Ascending aorta (tissue), 2 donors: ENCODE results near the gene REG4. TPM values are rescaled to one million over a fixed set of nuclear protein-coding genes. Genes with fewer than 3 reads are reported as not detected.

ENCODE experiments used
- DNase-seq, 2 donors: peaks; one replicate each; pipeline ENCODE4 v3.0.0-alpha.2; 2019; ENCODE audit warnings: low spot score in 2 of 2
- H3K27ac ChIP-seq, 2 donors: fragments of 200-600 bp; sonication (generic); one replicate each; pipeline ENCODE4 v1.5.1; 2016 to 2017; ENCODE audit warnings: mild to moderate bottlenecking in 1 of 2
- H3K27me3 ChIP-seq: fragments of 200-600 bp; sonication (generic); one replicate; pipeline ENCODE4 v1.5.1; 2017
- H3K36me3 ChIP-seq, 2 donors: fragments of 200-600 bp; sonication (generic); one replicate each; pipeline ENCODE4 v1.5.1; 2016
- H3K4me1 ChIP-seq, 2 donors: fragments of 200-600 bp; sonication (generic); one replicate each; pipeline ENCODE4 v1.5.1; 2016 to 2017; ENCODE audit warnings: mild to moderate bottlenecking in 1 of 2
- H3K4me3 ChIP-seq, 2 donors: fragments of 200-600 bp; sonication (generic); one replicate each; pipeline ENCODE4 v1.5.1; 2016 to 2017; ENCODE audit warnings: mild to moderate bottlenecking in 1 of 2
- H3K9me3 ChIP-seq, 2 donors: fragments of 200-600 bp; sonication (generic); one replicate each; pipeline ENCODE4 v1.5.1; 2016
- CTCF ChIP-seq, 3 experiments: fragments of 200-600 bp in 2 of 3; fragments of 450-650 bp in 1 of 3; sonication (generic) in 2 of 3; IDR thresholded peaks; one replicate each; pipeline ENCODE4 v1.5.1; 2016 to 2019; ENCODE audit warnings: antibody characterized with exemption in 3 of 3, mild to moderate bottlenecking in 1 of 3, moderate library complexity in 1 of 3
- intact Hi-C: fragments of 100-400 bp; cut with DNase I; formaldehyde crosslinking; loops from one replicate; pipeline ENCODE4 v1.15.1; 2023
- total RNA-seq: library from RNA; depleted of rRNA; stranded (reverse); fragments of >200 nt; gene quantifications from one replicate; pipeline ENCODE4 v1.1.0, GENCODE V29; 2016

REG4 gene
- total RNA-seq, 1 donor from 2014 or later, result not detected

DNA sequence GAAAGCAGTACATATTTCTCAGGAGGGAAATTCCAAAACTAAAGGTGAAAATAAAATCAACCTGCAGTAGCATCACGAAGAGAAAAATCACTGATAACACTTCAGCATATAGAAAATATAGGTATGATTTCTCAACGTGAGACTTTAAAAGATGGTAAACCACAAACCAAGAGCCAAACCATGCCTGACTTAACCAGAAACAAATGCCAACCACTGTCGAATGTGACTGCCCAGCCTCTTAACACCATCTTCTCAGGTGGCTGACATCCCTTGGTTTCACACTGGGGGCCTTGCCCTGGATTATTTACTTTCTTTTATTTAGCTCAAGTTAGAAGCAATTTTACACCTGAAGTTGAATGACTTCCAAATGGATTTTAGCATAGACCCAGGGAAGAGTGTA lies 52.7 kb downstream of the REG4 start:
- no peak for DNase-seq
- no peak overlapping the region for H3K4me3 ChIP-seq
- intact Hi-C loops, result no loop called here
- no peaks in the 10 kb centered on the region for H3K9me3 ChIP-seq
- no peak for TF ChIP-seq CTCF (IDR thresholded peaks at IDR 0.05)
- H3K27ac ChIP-seq, result no peak overlapping the region
- no peaks in the 10 kb centered on the region for H3K36me3 ChIP-seq
- no peaks in the 10 kb centered on the region for H3K4me1 ChIP-seq
- no peaks in the 10 kb centered on the region for H3K27me3 ChIP-seq

GRCh38 chr1:119752592-119752991 lies 58.7 kb downstream of the REG4 start:
- Histone ChIP-seq H3K36me3 (no peaks in the 10 kb centered on the region), H3K27ac (no peak overlapping the region), H3K27me3 (no peaks in the 10 kb centered on the region), H3K9me3 (no peaks in the 10 kb centered on the region), H3K4me1 (no peaks in the 10 kb centered on the region), H3K4me3 (no peak overlapping the region)
- intact Hi-C loops, result no loop called here
- DNase-seq, result no peak
- TF ChIP-seq CTCF (IDR thresholded peaks at IDR 0.05), result no peak

- no peak for DNase-seq
- Histone ChIP-seq H3K4me3 (no peak overlapping the region), H3K36me3 (no peaks in the 10 kb centered on the region), H3K9me3 (no peaks in the 10 kb centered on the region), H3K27ac (no peak overlapping the region), H3K4me1 (peaks cover 0 to 4% of the 10 kb centered on the region in 2 donors), H3K27me3 (no peaks in the 10 kb centered on the region)
- TF ChIP-seq CTCF (IDR thresholded peaks at IDR 0.05), result no peak
- intact Hi-C loops, result no loop called here
Observed at GRCh38 chr1:119748040-119748439, 63.2 kb downstream of the REG4 start.

- no peak for DNase-seq
- intact Hi-C loops, result no loop called here
- H3K9me3 ChIP-seq, result no peaks in the 10 kb centered on the region
- H3K4me3 ChIP-seq, result no peak overlapping the region
- H3K27me3 ChIP-seq, result no peaks in the 10 kb centered on the region
- H3K4me1 ChIP-seq, result peaks cover 3 to 4% of the 10 kb centered on the region in 2 donors
- no peaks in the 10 kb centered on the region for H3K36me3 ChIP-seq
- no peak for TF ChIP-seq CTCF (IDR thresholded peaks at IDR 0.05)
- no peak overlapping the region for H3K27ac ChIP-seq
Observed at GRCh38 chr1:119747451-119747850, 63.8 kb downstream of the REG4 start.

GRCh38 chr1:119745034-119745433 lies 66.2 kb downstream of the REG4 start:
- DNase-seq, result no peak
- H3K4me1 ChIP-seq, result peaks cover 4% of the 10 kb centered on the region in 2 donors
- no peak overlapping the region for H3K27ac ChIP-seq
- intact Hi-C loops, result no loop called here
- H3K27me3 ChIP-seq, result no peaks in the 10 kb centered on the region
- no peak for TF ChIP-seq CTCF (IDR thresholded peaks at IDR 0.05)
- no peaks in the 10 kb centered on the region for H3K36me3 ChIP-seq
- H3K9me3 ChIP-seq, result no peaks in the 10 kb centered on the region
- no peak overlapping the region for H3K4me3 ChIP-seq

DNA sequence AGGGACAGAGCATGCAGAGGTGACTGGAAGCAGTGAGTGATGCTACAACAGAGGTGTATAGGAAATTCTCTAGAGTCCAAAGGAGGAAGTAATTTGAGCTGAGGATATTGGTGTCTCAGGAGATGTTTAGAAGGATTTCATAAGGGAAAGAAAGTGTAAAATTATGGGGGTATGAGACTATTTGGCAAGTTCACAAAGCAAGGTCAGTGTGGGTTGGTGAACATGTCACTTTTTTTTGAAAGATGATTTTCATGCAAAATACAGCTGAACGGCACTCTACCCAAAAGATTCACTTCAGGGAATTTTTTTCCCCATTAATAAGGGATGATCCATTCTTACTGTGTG lies 66.7 kb downstream of the REG4 start:
- H3K4me1 ChIP-seq, result peaks cover 4% of the 10 kb centered on the region in 2 donors
- H3K27ac ChIP-seq, result no peak overlapping the region
- intact Hi-C loops, result no loop called here

More for the DNA sequence above, 66.7 kb downstream of the REG4 start:
- Histone ChIP-seq H3K36me3 (no peaks in the 10 kb centered on the region), H3K27me3 (no peaks in the 10 kb centered on the region), H3K9me3 (no peaks in the 10 kb centered on the region), H3K4me3 (no peak overlapping the region)
- TF ChIP-seq CTCF (IDR thresholded peaks at IDR 0.05), result no peak
- no peak for DNase-seq
